Germinal center (tissue), 1 donor: Measurements from ENCODE around the gene TMEM116.
"Not testable (repeated sequence)": the region's sequence is repeated elsewhere in the genome, so short reads cannot be mapped to it uniquely, and the experiment has no call there.

Experiments
- DNase-seq: peaks from one replicate; pipeline ENCODE4 v3.0.0; 2012; ENCODE audit warnings: mixed read lengths, low spot score

Gene TMEM116

DNA sequence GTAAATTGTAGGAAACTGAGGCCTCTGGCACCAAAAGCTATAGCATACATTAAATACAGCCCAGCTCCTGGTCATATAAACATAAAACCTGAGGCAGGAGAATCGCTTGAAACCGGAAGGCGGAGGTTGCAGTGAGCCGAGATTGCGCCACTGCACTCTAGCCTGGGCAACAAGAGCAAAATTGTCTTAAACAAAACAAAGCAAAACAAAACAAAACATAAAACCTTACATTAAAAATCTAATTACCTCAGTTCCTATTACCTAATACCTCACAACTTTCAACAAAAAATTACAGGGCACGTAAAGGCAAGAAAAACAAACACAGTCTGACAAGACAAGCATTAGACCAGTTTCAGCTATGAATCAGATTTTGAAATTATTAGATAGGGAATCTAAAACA, 36.7 kb downstream of the TMEM116 start:
- no peak for DNase-seq

- DNase-seq = no peak
Observed at GRCh38 chr12:111975161-111975931, 37.6 kb downstream of the TMEM116 start.

DNA sequence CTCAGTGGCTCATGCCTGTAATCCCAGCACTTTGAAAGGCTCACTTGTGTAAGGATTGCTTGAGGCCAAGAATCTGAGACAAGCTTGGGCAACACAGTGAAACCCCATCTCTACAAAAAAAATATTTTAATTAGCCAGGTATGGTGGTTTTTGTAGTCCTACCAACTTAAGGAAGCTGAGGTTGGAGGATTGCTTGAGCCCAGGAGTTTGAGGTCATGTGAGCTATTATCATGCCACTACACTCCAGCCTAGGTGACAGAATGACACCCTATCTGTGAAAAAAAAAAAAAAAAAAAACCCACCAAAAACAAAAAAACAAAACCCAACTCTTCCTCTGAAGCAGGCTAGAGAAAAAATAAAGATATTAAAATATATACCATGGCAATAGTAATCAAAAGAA, 41.2 kb downstream of the TMEM116 start:
- DNase-seq = no peak

DNA sequence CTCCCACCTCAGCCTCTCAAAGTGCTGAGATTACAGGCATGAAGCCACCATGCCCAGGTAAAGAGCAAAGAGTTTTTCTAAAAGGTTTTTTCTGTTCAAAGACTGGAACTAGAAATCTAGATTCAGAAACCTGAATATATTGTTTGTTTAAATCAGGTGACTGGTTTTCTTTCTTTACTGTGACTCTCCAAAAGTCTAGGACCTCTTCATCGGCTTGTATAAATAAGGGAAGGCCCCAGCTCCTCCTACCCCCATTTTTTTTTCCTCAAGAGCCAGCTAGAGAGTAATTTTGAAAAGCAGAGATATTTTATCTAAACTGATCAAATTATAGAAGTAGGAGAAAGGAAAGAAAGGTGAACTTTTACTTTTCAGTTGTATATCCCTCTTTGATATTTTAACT, 48.0 kb downstream of the TMEM116 start:
- no peak for DNase-seq

- not testable (repeated sequence) for DNase-seq
Observed at GRCh38 chr12:111959518-111959917, 53.4 kb downstream of the TMEM116 start.

DNA sequence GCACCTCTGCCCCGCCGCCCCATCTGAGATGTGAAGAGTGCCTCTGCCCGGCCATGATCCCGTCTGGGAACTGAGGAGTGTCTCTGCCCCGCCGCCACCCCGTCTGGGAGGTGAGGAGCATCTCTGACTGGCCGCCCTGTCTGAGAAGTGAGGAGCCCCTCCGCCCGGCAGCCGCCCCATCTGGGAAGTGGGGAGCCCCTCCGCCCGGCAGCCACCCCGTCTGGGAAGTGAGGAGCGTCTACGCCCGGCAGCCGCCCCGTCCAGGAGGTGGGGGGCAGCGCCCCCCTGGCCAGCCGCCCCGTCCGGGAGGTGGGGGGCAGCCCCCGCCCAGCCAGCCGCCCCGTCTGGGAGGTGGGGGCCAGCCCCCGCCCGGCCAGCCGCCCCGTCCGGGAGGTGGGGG, 55.7 kb downstream of the TMEM116 start:
- DNase-seq = not testable (repeated sequence)

- no peak for DNase-seq
Observed at GRCh38 chr12:111954969-111955368, 58.0 kb downstream of the TMEM116 start.

DNA sequence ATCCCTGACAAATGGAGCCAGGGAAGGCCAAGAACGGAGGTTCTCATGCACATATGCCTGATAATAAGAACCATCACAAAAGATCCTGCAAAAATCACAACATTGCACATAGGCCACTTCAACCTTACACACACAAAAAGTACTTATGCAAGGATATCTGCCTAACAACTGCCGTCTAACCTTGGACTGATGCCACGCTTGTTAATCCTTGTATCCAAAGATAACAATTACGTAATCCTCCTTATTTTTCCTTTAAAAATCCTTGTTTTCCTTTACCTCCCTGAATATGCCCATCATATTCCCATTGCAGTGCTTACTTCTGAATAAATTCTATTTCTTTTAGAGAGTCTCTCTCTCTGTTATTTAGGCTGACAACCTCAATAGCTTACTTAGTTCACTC, 59.5 kb downstream of the TMEM116 start:
- no peak for DNase-seq

GRCh38 chr12:111952084-111952787, 60.7 kb downstream of the TMEM116 start:
- DNase-seq = not testable (repeated sequence)

DNA sequence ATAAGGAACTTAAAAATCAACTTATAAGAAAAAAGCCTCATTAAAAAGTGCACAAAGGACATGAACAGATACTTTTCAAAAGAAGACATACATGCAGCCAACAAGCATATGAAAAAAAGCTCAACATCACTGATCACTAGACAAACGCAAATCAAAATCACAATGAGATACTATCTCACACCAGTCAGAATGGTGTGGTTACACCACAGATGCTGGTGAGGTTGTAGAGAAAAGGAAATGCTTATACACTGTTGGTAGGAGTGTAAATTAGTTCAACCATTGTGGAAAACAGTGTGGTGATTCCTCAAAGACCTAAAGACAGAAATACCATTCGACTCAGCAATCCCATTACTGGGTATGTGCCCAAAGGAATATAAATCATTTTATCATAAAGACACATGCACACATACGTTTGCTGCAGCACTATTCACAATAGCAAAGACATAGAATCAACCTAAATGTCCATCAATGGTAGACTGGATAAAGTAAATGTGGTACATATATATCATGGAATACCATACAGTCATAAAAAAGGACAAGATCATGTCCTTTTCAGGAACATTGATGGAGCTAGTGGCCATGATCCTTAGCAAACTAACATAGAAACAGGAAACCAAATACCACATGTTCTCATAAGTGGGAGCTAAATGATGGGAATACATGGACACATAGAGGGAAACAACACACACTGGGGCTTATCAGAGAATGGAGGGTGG, 61.8 kb downstream of the TMEM116 start:
- not testable (repeated sequence) for DNase-seq

DNA sequence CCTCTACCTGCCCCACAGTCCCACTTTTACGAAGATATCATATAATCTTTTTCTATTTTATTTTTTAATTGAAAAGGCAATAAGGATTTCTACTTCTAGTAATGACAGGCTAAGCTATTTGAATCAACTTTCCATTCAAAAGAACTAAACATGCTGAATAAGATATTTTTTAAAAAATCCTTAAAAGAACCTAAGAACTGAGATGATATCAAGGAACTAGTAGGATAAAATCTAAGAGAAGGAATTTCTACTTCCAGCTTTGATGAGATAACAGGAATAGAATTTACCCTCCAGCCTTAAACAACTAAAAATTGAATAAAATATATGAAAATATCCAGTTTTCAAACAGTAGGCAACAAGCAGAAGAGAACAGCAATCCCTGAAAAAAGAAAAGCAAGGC, 69.0 kb downstream of the TMEM116 start:
- no peak for DNase-seq

GRCh38 chr12:111942557-111942956, 70.4 kb downstream of the TMEM116 start:
- no peak for DNase-seq

- no peak for DNase-seq
Observed at GRCh38 chr12:111937429-111937828, 75.5 kb downstream of the TMEM116 start.

GRCh38 chr12:111936869-111937268, 76.1 kb downstream of the TMEM116 start:
- no peak for DNase-seq

DNA sequence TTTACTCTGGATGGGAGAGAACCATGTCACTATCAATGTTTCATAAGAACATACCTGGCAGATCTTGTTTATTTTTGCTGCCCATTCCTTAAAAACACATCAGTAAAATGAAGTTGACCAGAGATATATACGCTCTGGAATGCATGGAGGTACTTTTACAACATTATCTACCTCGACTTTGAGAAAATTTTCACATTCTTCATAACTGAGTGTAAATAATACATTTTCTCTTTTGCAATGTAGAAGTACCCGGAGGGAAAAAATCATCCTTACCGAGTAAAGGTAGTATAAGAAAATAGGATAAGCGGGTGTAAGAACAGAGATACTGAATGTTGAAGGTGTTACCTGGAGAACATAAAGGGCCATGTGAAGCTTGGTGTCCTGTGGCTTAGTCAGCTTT, 80.7 kb downstream of the TMEM116 start:
- no peak for DNase-seq

DNA sequence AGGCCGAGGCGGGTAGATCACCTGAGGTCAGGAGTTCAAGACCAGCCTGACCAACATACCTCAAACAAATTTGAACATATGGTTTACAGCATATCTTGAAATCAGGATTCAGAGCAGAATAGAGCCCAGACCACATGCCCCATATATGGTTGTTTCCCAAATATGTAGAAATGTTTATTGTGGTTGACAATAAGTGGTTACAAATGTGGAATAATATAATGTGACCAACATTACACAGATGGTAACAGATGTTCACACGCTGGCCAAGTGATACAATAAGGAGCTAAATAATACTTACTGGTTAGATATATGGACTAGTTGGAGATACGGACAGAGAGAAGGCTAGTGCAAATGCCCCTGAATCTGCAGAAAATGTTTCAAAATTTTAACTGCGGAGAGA, 85.6 kb downstream of the TMEM116 start:
- no peak for DNase-seq

- no peak for DNase-seq
Observed at GRCh38 chr12:111926631-111927030, 86.3 kb downstream of the TMEM116 start.

DNA sequence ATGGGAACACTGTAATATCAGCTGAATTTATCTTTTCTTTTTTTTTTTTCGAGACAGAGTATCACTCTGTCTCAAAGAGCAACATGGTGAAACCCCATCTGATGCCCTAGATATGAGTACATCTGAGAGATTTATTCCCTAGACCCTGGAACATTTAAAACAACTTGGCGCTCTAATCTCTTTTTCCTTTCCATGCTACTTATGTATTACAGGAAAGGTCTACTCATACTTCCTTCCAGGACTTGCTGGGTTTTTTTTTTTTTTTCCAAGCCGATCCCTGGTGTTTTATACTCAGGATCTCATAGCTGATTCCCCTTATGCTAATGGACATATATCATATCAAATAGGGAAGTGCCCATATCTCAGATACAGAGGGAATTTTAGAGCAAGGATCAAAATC, 87.8 kb downstream of the TMEM116 start:
- no peak for DNase-seq

GRCh38 chr12:111907740-111908139, 105.2 kb downstream of the TMEM116 start:
- DNase-seq = no peak

GRCh38 chr12:111905502-111905901, 107.5 kb downstream of the TMEM116 start:
- DNase-seq = no peak

GRCh38 chr12:111904446-111904975, 108.5 kb downstream of the TMEM116 start:
- DNase-seq = no peak

DNA sequence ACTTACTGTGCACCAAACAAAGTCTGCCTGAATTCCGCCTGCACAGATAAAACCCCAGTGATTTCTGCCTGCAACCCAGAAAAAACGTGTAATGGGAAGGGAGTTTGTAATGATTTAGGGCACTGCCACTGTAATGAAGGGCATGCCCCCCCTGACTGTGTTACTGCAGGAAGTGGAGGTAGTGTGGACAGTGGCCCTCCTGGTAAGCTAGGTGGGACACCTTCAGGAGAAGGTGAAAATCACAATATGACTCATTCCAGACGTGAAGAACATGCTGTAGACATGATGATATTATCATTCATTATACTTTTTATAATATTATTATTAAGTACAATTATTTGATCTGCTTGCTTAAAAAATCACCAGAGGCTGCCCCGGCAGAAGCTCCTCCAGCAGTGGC, 111.8 kb downstream of the TMEM116 start:
- DNase-seq = no peak

DNA sequence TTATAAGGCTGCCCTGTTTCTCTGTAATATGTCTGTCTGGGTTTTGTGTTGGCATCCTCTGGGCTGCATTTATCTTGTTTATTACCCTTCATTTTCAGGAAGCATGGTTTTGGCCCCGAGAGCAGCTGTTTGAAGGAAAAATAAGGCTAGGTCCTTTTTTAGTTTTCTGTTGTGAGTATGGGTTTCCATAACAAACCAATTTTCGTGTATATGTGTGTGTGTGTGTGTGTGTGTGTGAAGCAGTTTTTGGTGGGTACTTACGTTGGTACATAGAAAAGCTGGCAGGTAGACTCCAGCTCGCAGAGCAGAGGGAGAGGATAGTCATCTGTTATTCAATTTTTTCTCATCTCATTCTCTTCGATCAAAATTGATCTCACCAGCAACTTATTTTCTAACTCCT, 118.4 kb downstream of the TMEM116 start:
- DNase-seq = no peak
